Naive thymus-derived CD8-positive, alpha-beta T cell (primary cell): Measurements from ENCODE around the gene PHRF1. TPM values are rescaled to one million over a fixed set of nuclear protein-coding genes. Genes with fewer than 3 reads are reported as not detected.
"Not testable (repeated sequence)": the region's sequence is repeated elsewhere in the genome, so short reads cannot be mapped to it uniquely, and the experiment has no call there.

Experiments
- ATAC-seq, 2 donors: fragments of 150-1000 bp; cut with Tn5 transposase in 1 of 2; sonication (Bioruptor Pico), chemical (Tn5 transposase) in 1 of 2; 1 replicate in 1 of 2; 2 replicates in 1 of 2; pipeline ENCODE4 v1.10.0; 2021; ENCODE audit warnings: mild to moderate bottlenecking in 2 of 2, moderate library complexity in 2 of 2
- POLR2A ChIA-PET: fragments of 350-600 bp; sonication (Branson Sonifier 250); formaldehyde crosslinking; loops from one replicate; lab custom pipeline; 2021; ENCODE audit warnings: antibody characterized with exemption; lab: Charles Lee
- DNase-seq, 10 donors: peaks; one replicate each; pipeline versions ENCODE4 v3.0.0 to v3.0.0-alpha.2; 2020 to 2022
- H3K27ac Mint-ChIP-seq, 10 donors: one replicate each; pipeline ENCODE4 v1.8.0; 2020 to 2022; ENCODE audit warnings: mild to moderate bottlenecking in 10 of 10, mixed read lengths in 10 of 10, moderate library complexity in 4 of 10, inconsistent platforms in 1 of 10
- H3K27me3 Mint-ChIP-seq, 5 donors: one replicate each; pipeline ENCODE4 v1.8.0; 2021 to 2022; ENCODE audit warnings: mixed read lengths in 5 of 5
- H3K36me3 Mint-ChIP-seq, 3 donors: one replicate each; pipeline ENCODE4 v1.8.0; 2020 to 2022; ENCODE audit warnings: mixed read lengths in 3 of 3, mild to moderate bottlenecking in 2 of 3, inconsistent platforms in 1 of 3
- H3K4me1 Mint-ChIP-seq, 4 donors: one replicate each; pipeline ENCODE4 v1.8.0; 2021 to 2022; ENCODE audit warnings: mixed read lengths in 4 of 4
- H3K4me3 Mint-ChIP-seq, 10 donors: one replicate each; pipeline ENCODE4 v1.8.0; 2020 to 2022; ENCODE audit warnings: mild to moderate bottlenecking in 10 of 10, mixed read lengths in 10 of 10, moderate library complexity in 6 of 10, inconsistent platforms in 1 of 10
- H3K9me3 Mint-ChIP-seq, 9 donors: one replicate each; pipeline ENCODE4 v1.8.0; 2020 to 2022; ENCODE audit warnings: mixed read lengths in 9 of 9, mild to moderate bottlenecking in 3 of 9, inconsistent platforms in 1 of 9, moderate library complexity in 1 of 9
- polyA plus RNA-seq, 3 donors: library from polyadenylated mRNA; unstranded; fragments of 300-500 nt; fragmentation: Illumina TruSeq; gene quantifications; one replicate each; pipeline ENCODE4 v1.2.3, GENCODE V29; 2021
- total RNA-seq, 8 experiments: library from RNA in 2 of 8; stranded (reverse) in 2 of 8; gene quantifications; one replicate each; pipeline ENCODE4 v1.2.3 and lab custom pipeline; 2021 to 2026

PHRF1 gene
- total and polyA plus RNA-seq, 5 experiments from 2014 or later, result 3.5 to 54.7 (median 19.8) TPM

- Mint-ChIP-seq H3K4me3 (peak overlapping the region; percentile 61 to 88 (median 80)), H3K27me3 (no peaks in the 10 kb centered on the region), H3K27ac (peak overlapping the region in 7 of 10 donors; percentile 15 to 83 (median 63)), H3K4me1 (peaks cover 3 to 14% (median 7%) of the 10 kb centered on the region in 4 donors), H3K9me3 (no peaks in the 10 kb centered on the region), H3K36me3 (no peaks in the 10 kb centered on the region)
- POLR2A ChIA-PET, result interaction anchor here (0.7 to 3.4 kb wide), 12 partner anchors 8 to 301 kb away, joined by 3 to 44 read pairs (median 6); partner anchors contain the start of genes DEAF1, HRAS, IRF7 and LMNTD2
- peak in 1 of 10 donors; percentile 35 for DNase-seq
- no peak for ATAC-seq
Observed at GRCh38 chr11:569158-569885, 6.9 kb upstream of the PHRF1 start.

GRCh38 chr11:571802-572185, 4.5 kb upstream of the PHRF1 start:
- ATAC-seq, result no peak
- H3K36me3 Mint-ChIP-seq, result no peaks in the 10 kb centered on the region
- H3K4me1 Mint-ChIP-seq, result peaks cover 12 to 26% (median 19%) of the 10 kb centered on the region in 4 donors
- peak overlapping the region in 1 of 10 donors; percentile 26 for H3K4me3 Mint-ChIP-seq
- H3K27me3 Mint-ChIP-seq, result peaks cover 0 to 2% (median 0%) of the 10 kb centered on the region in 5 donors
- POLR2A ChIA-PET, result no interaction called here
- H3K9me3 Mint-ChIP-seq, result no peaks in the 10 kb centered on the region
- DNase-seq, result no peak
- H3K27ac Mint-ChIP-seq, result no peak overlapping the region

GRCh38 chr11:573146-573759, 3.0 kb upstream of the PHRF1 start:
- Mint-ChIP-seq H3K9me3 (no peaks in the 10 kb centered on the region), H3K27me3 (peaks cover 0 to 2% (median 0%) of the 10 kb centered on the region in 5 donors), H3K4me3 (no peak overlapping the region), H3K27ac (no peak overlapping the region), H3K4me1 (peaks cover 13 to 33% (median 29%) of the 10 kb centered on the region in 4 donors), H3K36me3 (no peaks in the 10 kb centered on the region)
- POLR2A ChIA-PET, result interaction anchor here (1.0 to 1.2 kb wide), 2 partner anchors 8 to 13 kb away, joined by 3 read pairs; partner anchors contain the start of gene LMNTD2
- no peak for ATAC-seq
- DNase-seq, result no peak

- peak overlapping the region; percentile 82 to 93 (median 88) for H3K4me3 Mint-ChIP-seq
- H3K27me3 Mint-ChIP-seq, H3K9me3 Mint-ChIP-seq, H3K36me3 Mint-ChIP-seq, ATAC-seq: not testable (repeated sequence)
- H3K27ac Mint-ChIP-seq, result peak overlapping the region in 4 of 10 donors; percentile 7 to 86 (median 44)
- peaks cover 15 to 41% (median 37%) of the 10 kb centered on the region in 4 donors for H3K4me1 Mint-ChIP-seq
- POLR2A ChIA-PET, result interaction anchor here (1.0 to 5.1 kb wide), 3 partner anchors 9 to 17 kb away, joined by 3 to 48 read pairs (median 47); partner anchors contain the start of genes LMNTD2 and RASSF7
- peak in 2 of 10 donors; percentile 22 to 34 for DNase-seq
Observed at GRCh38 chr11:574031-574570, 2.2 kb upstream of the PHRF1 start.

- H3K36me3 Mint-ChIP-seq, result no peaks in the 10 kb centered on the region
- peak in 1 of 10 donors; percentile 23 for DNase-seq
- POLR2A ChIA-PET, result interaction anchor here (1.5 to 5.1 kb wide), 6 partner anchors 13 to 367 kb away, joined by 7 to 48 read pairs (median 28); partner anchors contain the start of genes BET1L, DEAF1, IRF7 and LMNTD2
- peak in 1 of 2 donors; percentile 1 for ATAC-seq
- peaks cover 19 to 47% (median 43%) of the 10 kb centered on the region in 4 donors for H3K4me1 Mint-ChIP-seq
- H3K27ac Mint-ChIP-seq, result peak overlapping the region in 9 of 10 donors; percentile 73 to 91 (median 86)
- H3K27me3 Mint-ChIP-seq, result peaks cover 0 to 2% (median 0%) of the 10 kb centered on the region in 5 donors
- H3K9me3 Mint-ChIP-seq, result no peaks in the 10 kb centered on the region
- H3K4me3 Mint-ChIP-seq, result peak overlapping the region; percentile 82 to 93 (median 88)
Observed at GRCh38 chr11:574632-575312, 1.5 kb upstream of the PHRF1 start.

GRCh38 chr11:575313-575995, 816 bp upstream of the PHRF1 start:
- POLR2A ChIA-PET, result interaction anchor here (0.6 to 5.1 kb wide), 27 partner anchors 8 to 368 kb away, joined by 3 to 48 read pairs (median 4); partner anchors contain the start of genes BET1L, DEAF1, GATD1 and HRAS
- peaks cover 23 to 51% (median 47%) of the 10 kb centered on the region in 4 donors for H3K4me1 Mint-ChIP-seq
- peak overlapping the region in 9 of 10 donors; percentile 75 to 98 (median 87) for H3K27ac Mint-ChIP-seq
- no peaks in the 10 kb centered on the region for H3K9me3 Mint-ChIP-seq
- ATAC-seq (peak; percentile 1 to 59), DNase-seq (peak in 1 of 10 donors; percentile 73)
- peak overlapping the region; percentile 82 to 93 (median 88) for H3K4me3 Mint-ChIP-seq
- H3K27me3 Mint-ChIP-seq, result peaks cover 0 to 2% (median 0%) of the 10 kb centered on the region in 5 donors
- H3K36me3 Mint-ChIP-seq, result peaks cover 0 to 2% (median 0%) of the 10 kb centered on the region in 3 donors

GRCh38 chr11:576811-577610, 741 bp downstream of the PHRF1 start:
- peaks cover 0 to 2% (median 0%) of the 10 kb centered on the region in 5 donors for H3K27me3 Mint-ChIP-seq
- no peaks in the 10 kb centered on the region for H3K9me3 Mint-ChIP-seq
- H3K27ac Mint-ChIP-seq, result peak overlapping the region; percentile 62 to 93 (median 84)
- POLR2A ChIA-PET, result interaction anchor here (0.7 to 5.1 kb wide), 10 partner anchors 9 to 232 kb away, joined by 3 to 48 read pairs (median 5); partner anchors contain the start of genes DEAF1, GATD1, IRF7 and LMNTD2
- ATAC-seq, result no peak
- peaks cover 29 to 63% (median 59%) of the 10 kb centered on the region in 4 donors for H3K4me1 Mint-ChIP-seq
- H3K4me3 Mint-ChIP-seq, result peak overlapping the region; percentile 81 to 91 (median 87)
- peaks cover 0 to 12% (median 2%) of the 10 kb centered on the region in 3 donors for H3K36me3 Mint-ChIP-seq
- no peak for DNase-seq

- peak overlapping the region; percentile 62 to 93 (median 84) for H3K27ac Mint-ChIP-seq
- ATAC-seq (no peak), DNase-seq (no peak)
- peaks cover 0 to 16% (median 2%) of the 10 kb centered on the region in 3 donors for H3K36me3 Mint-ChIP-seq
- H3K4me1 Mint-ChIP-seq, result peaks cover 29 to 63% (median 59%) of the 10 kb centered on the region in 4 donors
- peak overlapping the region; percentile 81 to 91 (median 87) for H3K4me3 Mint-ChIP-seq
- H3K27me3 Mint-ChIP-seq, result peaks cover 0 to 2% (median 0%) of the 10 kb centered on the region in 5 donors
- POLR2A ChIA-PET, result interaction anchor here (0.8 to 5.1 kb wide), 7 partner anchors 9 to 232 kb away, joined by 3 to 48 read pairs (median 11); partner anchors contain the start of genes DEAF1, IRF7, LMNTD2 and RASSF7
- no peaks in the 10 kb centered on the region for H3K9me3 Mint-ChIP-seq
Observed at GRCh38 chr11:577611-577894, 1.3 kb downstream of the PHRF1 start.

GRCh38 chr11:578276-579035, 2.2 kb downstream of the PHRF1 start:
- DNase-seq (no peak), ATAC-seq (no peak)
- POLR2A ChIA-PET, result interaction anchor here (0.7 to 5.1 kb wide), 6 partner anchors 10 to 255 kb away, joined by 3 to 48 read pairs (median 26); partner anchors contain the start of genes DEAF1, IRF7, LMNTD2 and RASSF7
- Mint-ChIP-seq H3K36me3 (peaks cover 0 to 24% (median 2%) of the 10 kb centered on the region in 3 donors), H3K27ac (peak overlapping the region in 9 of 10 donors; percentile 48 to 93 (median 77)), H3K27me3 (peaks cover 0 to 2% (median 0%) of the 10 kb centered on the region in 5 donors), H3K4me1 (peaks cover 29 to 63% (median 59%) of the 10 kb centered on the region in 4 donors), H3K4me3 (peak overlapping the region; percentile 81 to 91 (median 87)), H3K9me3 (no peaks in the 10 kb centered on the region)
